ENCODE results near the gene ANO10. TPM values are rescaled to one million over a fixed set of nuclear protein-coding genes. Genes with fewer than 3 reads are reported as not detected.

Gene ANO10
- total and polyA plus RNA-seq, 2 donors (not counting 3 experiments of a cell fraction or from before 2014, with no cell fraction given), result 28.4 to 45.8 TPM

DNA sequence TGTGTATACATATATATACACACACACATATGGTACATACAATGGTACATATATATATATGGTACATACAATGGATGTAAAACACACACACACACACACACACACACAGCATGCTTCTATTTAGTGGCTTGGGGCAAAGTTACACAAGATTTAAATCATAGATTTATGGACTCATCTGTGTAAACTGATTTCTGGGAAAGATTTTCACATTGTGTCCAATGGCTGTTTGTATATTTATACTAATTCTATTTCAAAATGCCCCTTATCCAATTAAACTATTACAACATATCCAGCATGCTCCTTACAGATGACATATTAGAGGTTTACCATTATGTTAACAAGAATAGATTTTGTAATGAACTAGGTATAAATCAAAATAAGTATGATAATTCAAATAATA, 94.9 kb downstream of the ANO10 start:
- ChIA-PET POLR2A (no interaction called here), CTCF (no interaction called here)
- peaks cover 12% of the 10 kb centered on the region for H3K4me1 ChIP-seq (ENCODE audit: control insufficient read depth, extremely low read depth, insufficient read depth, low read length)
- intact Hi-C loops (cut with micrococcal nuclease), result no loop called here
- DNase-seq (ENCODE audit: low read depth, low spot score) (no peak), FAIRE-seq (no peak)
- dilution Hi-C loops (cut with MboI; ENCODE audit: extremely low pct_ligation_motif_present, low sequenced_read_pairs), result no loop called here
- no TSS peak for BruUV-seq (replicated peaks)
- peaks cover 2% of the 10 kb centered on the region for H4K20me1 ChIP-seq (replicated peaks; ENCODE audit: control insufficient read depth, extremely low read depth, insufficient read depth, low read length)
- no peaks in the 10 kb centered on the region for H3K36me3 ChIP-seq (ENCODE audit: control insufficient read depth in 2 of 2, extremely low read depth in 1 of 2, insufficient read depth in 2 of 2, low read length in 2 of 2)
- TF ChIP-seq EZH2 (IDR thresholded peaks at IDR 0.05; ENCODE audit: borderline replicate concordance, low read depth, low read length, severe bottlenecking) (no peak), GATA2 (IDR thresholded peaks at IDR 0.05; ENCODE audit: insufficient read depth, insufficient read length, low read depth, low read length) (no peak), JUN (IDR thresholded peaks at IDR 0.05; ENCODE audit: borderline replicate concordance, insufficient read depth, insufficient read length, low read depth) (no peak), MYC (IDR thresholded peaks at IDR 0.05; ENCODE audit: low read depth, low read length) (no peak), POLR2A (IDR thresholded peaks at IDR 0.05; ENCODE audit: low read depth, low read length) (no peak), FOS (IDR thresholded peaks at IDR 0.05; ENCODE audit: borderline replicate concordance, insufficient read depth, low read length) (no peak), POLR2AphosphoS5 (IDR thresholded peaks at IDR 0.05; ENCODE audit: insufficient read depth, low read depth, low read length) (no peak)
- TF ChIP-seq, protein P1, sequence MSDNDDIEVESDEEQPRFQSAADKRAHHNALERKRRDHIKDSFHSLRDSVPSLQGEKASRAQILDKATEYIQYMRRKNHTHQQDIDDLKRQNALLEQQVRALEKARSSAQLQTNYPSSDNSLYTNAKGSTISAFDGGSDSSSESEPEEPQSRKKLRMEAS (IDR thresholded peaks at IDR 0.05; ENCODE audit: insufficient read depth, insufficient read length), result no peak
- TF ChIP-seq, protein P2, sequence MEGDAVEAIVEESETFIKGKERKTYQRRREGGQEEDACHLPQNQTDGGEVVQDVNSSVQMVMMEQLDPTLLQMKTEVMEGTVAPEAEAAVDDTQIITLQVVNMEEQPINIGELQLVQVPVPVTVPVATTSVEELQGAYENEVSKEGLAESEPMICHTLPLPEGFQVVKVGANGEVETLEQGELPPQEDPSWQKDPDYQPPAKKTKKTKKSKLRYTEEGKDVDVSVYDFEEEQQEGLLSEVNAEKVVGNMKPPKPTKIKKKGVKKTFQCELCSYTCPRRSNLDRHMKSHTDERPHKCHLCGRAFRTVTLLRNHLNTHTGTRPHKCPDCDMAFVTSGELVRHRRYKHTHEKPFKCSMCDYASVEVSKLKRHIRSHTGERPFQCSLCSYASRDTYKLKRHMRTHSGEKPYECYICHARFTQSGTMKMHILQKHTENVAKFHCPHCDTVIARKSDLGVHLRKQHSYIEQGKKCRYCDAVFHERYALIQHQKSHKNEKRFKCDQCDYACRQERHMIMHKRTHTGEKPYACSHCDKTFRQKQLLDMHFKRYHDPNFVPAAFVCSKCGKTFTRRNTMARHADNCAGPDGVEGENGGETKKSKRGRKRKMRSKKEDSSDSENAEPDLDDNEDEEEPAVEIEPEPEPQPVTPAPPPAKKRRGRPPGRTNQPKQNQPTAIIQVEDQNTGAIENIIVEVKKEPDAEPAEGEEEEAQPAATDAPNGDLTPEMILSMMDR (IDR thresholded peaks at IDR 0.05; ENCODE audit: extremely low read depth in 1 of 2, insufficient read depth in 1 of 2, low read depth in 1 of 2, low read length in 2 of 2), result no peak
- H3K9me3 ChIP-seq (replicated peaks; ENCODE audit: control insufficient read depth, insufficient read depth, low read length), result no peaks in the 10 kb centered on the region
- no peak overlapping the region for H3K4me2 ChIP-seq (ENCODE audit: insufficient read depth, low read length)
- no peak overlapping the region for H2AFZ ChIP-seq (ENCODE audit: low read depth, low read length)
- no peak overlapping the region for H3K27ac ChIP-seq (ENCODE audit: insufficient read depth, low read depth, low read length)
- no peak overlapping the region for H3K4me3 ChIP-seq (replicated peaks in 1 of 3; ENCODE audit: insufficient read depth in 1 of 3, low read depth in 1 of 3, low read length in 3 of 3)
- no peaks in the 10 kb centered on the region for H3K9me1 ChIP-seq (replicated peaks; ENCODE audit: control insufficient read depth, extremely low read depth, insufficient read depth, low read length)
- no peaks in the 10 kb centered on the region for H3K27me3 ChIP-seq (ENCODE audit: control insufficient read depth in 2 of 2, insufficient read depth in 2 of 2, low read length in 2 of 2)
- no peaks in the 10 kb centered on the region for H3K79me2 ChIP-seq (ENCODE audit: control insufficient read depth, insufficient read depth, low read length)
- no peak overlapping the region for H3K9ac ChIP-seq (replicated peaks; ENCODE audit: extremely low read depth, insufficient read depth, low read length)
